ENCODE measurements around the gene MYO1F. TPM values are rescaled to one million over a fixed set of nuclear protein-coding genes. Genes with fewer than 3 reads are reported as not detected.

The MYO1F gene
- total RNA-seq, 2 experiments from 2014 or later = 2.0 to 2.2 TPM

DNA sequence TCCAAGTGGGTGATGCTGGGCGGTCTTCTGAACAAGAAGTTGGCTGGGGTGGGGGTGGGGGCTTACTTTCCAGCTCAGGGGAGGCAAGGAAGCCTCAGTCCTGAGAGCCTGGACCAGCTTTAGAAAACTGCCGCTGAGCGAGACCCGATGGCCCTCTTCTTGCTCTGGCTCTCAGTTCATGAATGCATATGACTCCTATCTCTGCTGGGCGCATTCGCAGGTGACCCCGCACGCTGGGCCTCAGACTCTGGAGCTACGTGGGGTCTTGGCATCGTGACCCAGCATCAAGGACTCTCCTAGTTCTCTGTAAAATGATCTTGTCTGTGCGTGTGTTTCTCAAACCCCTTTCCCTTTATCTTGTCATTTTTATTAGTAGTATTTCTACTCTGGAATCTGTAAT lies 94.5 kb downstream of the MYO1F start:
- Mint-ChIP-seq H3K4me1 (ENCODE audit: low read depth) (peaks cover 58% of the 10 kb centered on the region), H3K27ac (peak overlapping the region; percentile 2), H3K27me3 (ENCODE audit: low read depth) (no peaks in the 10 kb centered on the region), H3K9me3 (no peaks in the 10 kb centered on the region), H3K36me3 (ENCODE audit: low read depth) (peaks cover 54% of the 10 kb centered on the region), H3K4me3 (no peak overlapping the region)
- no peak for DNase-seq
- intact Hi-C loops (cut with micrococcal nuclease) = loop anchor here (5.0 kb wide), 1 partner anchor 35 kb away; no protein-coding TSS in a partner anchor
- CTCF ChIA-PET = interaction anchor here (0.6 to 0.7 kb wide), 2 partner anchors 93 to 111 kb away, joined by 3 to 4 read pairs; partner anchors contain the start of gene RAB11B

DNA sequence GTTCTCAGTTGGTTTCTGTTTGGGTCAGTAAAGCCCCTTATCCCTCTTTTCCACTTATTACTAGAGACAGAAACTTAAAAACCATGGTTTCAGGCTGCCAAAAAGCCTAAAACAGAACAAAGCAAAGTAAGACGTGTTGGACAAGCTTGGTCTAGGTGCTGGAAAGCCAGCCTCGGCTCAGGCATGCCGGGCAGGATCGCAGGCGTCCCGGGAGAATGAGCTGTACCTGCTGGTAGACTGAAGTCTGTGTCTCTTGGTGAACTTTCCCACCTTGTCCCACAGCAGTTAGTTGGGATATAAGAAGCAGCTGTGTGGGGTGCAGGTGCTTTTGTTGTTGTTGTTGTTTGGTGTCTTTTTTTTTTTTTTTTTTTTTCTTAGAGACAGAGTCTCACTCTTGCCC lies 95.6 kb downstream of the MYO1F start:
- Mint-ChIP-seq H3K4me1 (ENCODE audit: low read depth) (peaks cover 57% of the 10 kb centered on the region), H3K27me3 (ENCODE audit: low read depth) (no peaks in the 10 kb centered on the region), H3K9me3 (no peaks in the 10 kb centered on the region), H3K27ac (peak overlapping the region; percentile 32), H3K36me3 (ENCODE audit: low read depth) (peaks cover 51% of the 10 kb centered on the region), H3K4me3 (no peak overlapping the region)
- DNase-seq = no peak
- CTCF ChIA-PET = interaction anchor here (0.6 kb wide), 1 partner anchor 35 kb away, joined by 3 read pairs; no protein-coding TSS in a partner anchor
- intact Hi-C loops (cut with micrococcal nuclease) = loop anchor here (5.0 kb wide), 1 partner anchor 34 kb away; no protein-coding TSS in a partner anchor

DNA sequence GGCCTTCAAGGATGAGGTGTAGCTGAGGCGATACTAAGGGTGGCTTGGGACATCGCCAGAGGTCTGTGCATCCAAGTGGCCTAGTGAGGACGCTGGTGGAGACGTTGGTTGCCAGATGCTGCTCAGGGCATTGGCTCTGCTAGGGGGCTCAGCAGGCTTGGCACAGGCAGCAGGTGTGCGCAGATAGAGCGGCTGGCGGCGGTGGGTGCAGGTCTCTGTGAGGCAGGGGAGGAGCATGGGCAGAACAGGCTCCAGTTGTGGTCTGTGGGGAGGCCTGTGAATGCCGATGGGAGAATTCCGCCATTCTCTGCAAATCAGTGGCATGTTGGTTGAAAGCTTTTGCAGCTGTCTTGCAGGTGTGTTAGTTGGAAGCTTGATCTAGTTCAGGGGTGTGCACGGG lies 96.0 kb downstream of the MYO1F start:
- no peak for DNase-seq
- H3K36me3 Mint-ChIP-seq (ENCODE audit: low read depth) = peaks cover 50% of the 10 kb centered on the region
- peak overlapping the region; percentile 32 for H3K27ac Mint-ChIP-seq
- peaks cover 57% of the 10 kb centered on the region for H3K4me1 Mint-ChIP-seq (ENCODE audit: low read depth)
- CTCF ChIA-PET = no interaction called here
- H3K4me3 Mint-ChIP-seq = no peak overlapping the region
- intact Hi-C loops (cut with micrococcal nuclease) = loop anchor here (5.0 kb wide), 1 partner anchor 34 kb away; no protein-coding TSS in a partner anchor
- no peaks in the 10 kb centered on the region for H3K27me3 Mint-ChIP-seq (ENCODE audit: low read depth)
- H3K9me3 Mint-ChIP-seq = no peaks in the 10 kb centered on the region

DNA sequence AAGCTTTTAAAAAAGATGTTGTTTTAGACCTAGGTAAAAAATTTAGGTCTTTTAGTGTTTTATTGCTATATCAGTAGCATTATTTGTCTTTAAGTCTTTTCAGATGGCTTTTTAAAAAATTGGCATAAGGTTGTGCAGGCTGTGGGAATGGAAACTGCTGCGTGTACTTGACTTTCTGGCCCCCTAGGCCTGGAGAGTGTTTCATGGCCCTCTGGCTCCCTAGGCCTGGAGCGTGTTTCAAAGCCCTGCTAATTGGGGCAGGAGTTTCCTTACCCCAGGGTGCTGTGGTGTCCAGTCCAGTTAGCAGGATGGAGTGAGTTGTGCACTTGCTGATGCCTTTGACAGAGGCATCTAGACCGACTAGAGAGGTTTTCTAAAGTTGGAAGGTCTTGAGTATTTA lies 98.6 kb downstream of the MYO1F start:
- no peak overlapping the region for H3K4me3 Mint-ChIP-seq
- intact Hi-C loops (cut with micrococcal nuclease) = no loop called here
- H3K27me3 Mint-ChIP-seq (ENCODE audit: low read depth) = no peaks in the 10 kb centered on the region
- H3K9me3 Mint-ChIP-seq = no peaks in the 10 kb centered on the region
- peaks cover 55% of the 10 kb centered on the region for H3K36me3 Mint-ChIP-seq (ENCODE audit: low read depth)
- CTCF ChIA-PET = interaction anchor here (0.7 to 2.3 kb wide), 2 partner anchors 100 to 119 kb away, joined by 3 to 17 read pairs; no protein-coding TSS in a partner anchor
- H3K27ac Mint-ChIP-seq = peak overlapping the region; percentile 74
- DNase-seq = no peak
- peaks cover 64% of the 10 kb centered on the region for H3K4me1 Mint-ChIP-seq (ENCODE audit: low read depth)

DNA sequence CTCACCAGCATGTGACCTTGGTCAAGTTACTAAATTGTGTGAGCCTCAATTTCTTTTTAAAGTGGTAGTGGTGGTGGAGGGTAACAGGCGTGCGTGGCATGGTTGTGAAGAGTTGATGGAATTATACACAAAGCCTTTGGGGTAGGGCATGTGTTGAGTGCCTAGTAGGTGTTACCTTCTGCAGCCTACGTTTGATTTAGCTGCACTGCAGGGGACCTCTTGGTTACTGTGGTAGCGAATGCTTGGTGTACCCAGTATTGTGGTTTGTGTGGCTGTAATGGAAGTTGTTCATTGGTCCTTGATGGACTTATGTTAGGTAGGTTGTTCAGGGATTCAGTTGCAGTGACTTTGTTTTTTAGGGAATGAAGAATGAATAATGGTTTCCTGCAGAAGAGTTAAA lies 99.4 kb downstream of the MYO1F start:
- Mint-ChIP-seq H3K4me1 (ENCODE audit: low read depth) (peaks cover 70% of the 10 kb centered on the region), H3K4me3 (no peak overlapping the region), H3K27ac (peak overlapping the region; percentile 74), H3K36me3 (ENCODE audit: low read depth) (peaks cover 56% of the 10 kb centered on the region), H3K9me3 (no peaks in the 10 kb centered on the region), H3K27me3 (ENCODE audit: low read depth) (no peaks in the 10 kb centered on the region)
- no peak for DNase-seq
- CTCF ChIA-PET = interaction anchor here (2.3 kb wide), 1 partner anchor 101 kb away, joined by 17 read pairs; no protein-coding TSS in a partner anchor
- intact Hi-C loops (cut with micrococcal nuclease) = no loop called here

DNA sequence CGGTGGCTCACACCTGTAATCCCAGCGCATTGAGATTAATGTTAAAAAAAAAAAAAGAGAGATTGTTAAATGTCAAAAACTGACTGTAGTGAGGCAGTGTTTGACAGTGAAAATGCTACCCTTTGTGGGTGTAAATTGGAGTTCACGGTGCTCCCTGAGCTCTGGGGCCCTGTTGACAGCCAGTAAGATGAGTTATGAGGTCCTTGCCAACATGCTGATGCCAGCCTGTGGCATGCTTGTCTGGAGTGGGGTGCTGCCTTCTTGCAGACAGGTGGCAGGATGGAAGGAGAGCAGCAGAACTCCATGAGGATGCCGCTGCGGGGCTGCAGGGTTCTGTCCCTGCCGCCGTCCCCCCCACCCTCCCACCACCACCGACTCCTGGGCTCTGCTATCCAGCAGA lies 100.7 kb downstream of the MYO1F start:
- peaks cover 71% of the 10 kb centered on the region for H3K4me1 Mint-ChIP-seq (ENCODE audit: low read depth)
- no peaks in the 10 kb centered on the region for H3K27me3 Mint-ChIP-seq (ENCODE audit: low read depth)
- H3K27ac Mint-ChIP-seq = no peak overlapping the region
- no peak for DNase-seq
- no peak overlapping the region for H3K4me3 Mint-ChIP-seq
- intact Hi-C loops (cut with micrococcal nuclease) = no loop called here
- CTCF ChIA-PET = no interaction called here
- H3K9me3 Mint-ChIP-seq = no peaks in the 10 kb centered on the region
- peaks cover 54% of the 10 kb centered on the region for H3K36me3 Mint-ChIP-seq (ENCODE audit: low read depth)

DNA sequence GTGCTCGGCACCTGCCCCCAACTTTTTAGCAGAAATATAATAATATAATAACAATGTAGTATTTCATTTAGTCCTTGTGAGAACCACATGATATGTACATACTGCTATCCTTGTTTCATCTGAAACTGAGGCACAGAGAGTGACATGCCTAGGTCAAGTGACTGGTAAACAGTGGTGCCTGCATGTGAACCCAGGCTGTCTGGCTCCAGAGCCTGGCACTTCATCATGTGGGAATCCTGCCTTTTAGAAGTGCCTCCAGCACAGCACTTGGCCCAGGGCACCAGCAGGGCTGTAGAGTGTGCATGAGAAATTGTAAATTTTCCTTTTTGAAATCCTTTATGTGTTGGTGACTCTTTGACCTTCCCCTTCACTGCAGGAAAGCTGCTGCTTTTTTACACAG lies 102.2 kb downstream of the MYO1F start:
- Mint-ChIP-seq H3K27ac (no peak overlapping the region), H3K9me3 (no peaks in the 10 kb centered on the region), H3K4me1 (ENCODE audit: low read depth) (peaks cover 58% of the 10 kb centered on the region), H3K36me3 (ENCODE audit: low read depth) (peaks cover 53% of the 10 kb centered on the region), H3K27me3 (ENCODE audit: low read depth) (no peaks in the 10 kb centered on the region), H3K4me3 (no peak overlapping the region)
- intact Hi-C loops (cut with micrococcal nuclease) = no loop called here
- no peak for DNase-seq
- CTCF ChIA-PET = interaction anchor here (0.6 kb wide), 1 partner anchor 20 kb away, joined by 4 read pairs; no protein-coding TSS in a partner anchor

DNA sequence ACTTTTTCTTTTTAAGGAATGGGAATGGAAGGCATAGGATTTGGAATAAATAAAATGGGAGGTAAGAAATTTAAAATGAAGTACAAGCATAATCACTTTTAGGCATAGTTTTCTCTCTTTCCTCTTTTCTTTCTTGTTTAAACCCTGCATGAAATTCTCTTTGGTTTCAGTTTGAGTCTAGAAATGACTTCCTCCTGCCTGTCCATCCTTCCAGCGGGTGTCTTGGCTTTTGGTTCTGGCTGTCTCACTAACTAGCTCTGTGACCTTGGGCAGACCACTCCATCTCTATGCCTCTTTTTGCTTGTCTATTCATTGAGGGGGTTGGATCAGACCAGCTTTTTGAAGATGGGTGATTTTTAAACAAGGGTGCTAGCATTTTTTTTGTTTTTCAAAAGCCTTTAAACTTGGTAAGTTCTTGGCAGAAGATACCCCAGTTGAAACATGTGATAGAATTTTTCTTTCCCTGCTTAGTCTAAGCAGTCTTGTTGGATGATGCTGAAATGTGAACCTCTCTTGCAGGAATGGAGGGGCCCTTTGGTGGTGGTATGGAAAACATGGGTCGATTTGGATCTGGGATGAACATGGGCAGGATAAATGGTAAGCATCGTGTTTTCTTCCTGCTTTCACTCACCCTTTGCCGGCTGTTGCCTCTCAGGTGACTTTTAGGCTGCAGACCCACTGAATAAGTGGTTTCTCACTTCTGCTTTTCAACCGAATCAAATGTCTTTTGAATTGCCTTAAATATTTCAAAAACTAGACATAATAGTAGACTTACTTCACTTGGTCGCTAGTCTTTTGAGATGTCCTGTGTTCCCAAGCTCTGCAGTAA lies 103.4 kb downstream of the MYO1F start:
- Mint-ChIP-seq H3K4me1 (ENCODE audit: low read depth) (peaks cover 53% of the 10 kb centered on the region), H3K4me3 (no peak overlapping the region), H3K27ac (peak overlapping the region; percentile 38), H3K36me3 (ENCODE audit: low read depth) (peaks cover 59% of the 10 kb centered on the region), H3K27me3 (ENCODE audit: low read depth) (no peaks in the 10 kb centered on the region), H3K9me3 (no peaks in the 10 kb centered on the region)
- CTCF ChIA-PET = interaction anchor here (0.5 to 1.1 kb wide), 2 partner anchors 9 to 51 kb away, joined by 3 to 4 read pairs; no protein-coding TSS in a partner anchor
- intact Hi-C loops (cut with micrococcal nuclease) = no loop called here
- DNase-seq = no peak

Other genes starting within 250 kb of the MYO1F start
- under 1 TPM; 0.17 to 0.36 TPM for gene KANK3, start 234.2 kb downstream of the MYO1F start, total RNA-seq
- gene ANGPTL4, start 213.3 kb downstream of the MYO1F start, total RNA-seq = not detected
- 10 to 100 TPM; 61.9 to 69.6 TPM for gene RAB11B, start 187.1 kb downstream of the MYO1F start, total RNA-seq
- gene MARCHF2, start 164.1 kb downstream of the MYO1F start, total RNA-seq = 10 to 100 TPM in 1 of 2 experiments, 1 to 10 TPM in 1; 9.2 to 10.3 TPM
- 100 to 1,000 TPM; 151 to 169 TPM for gene HNRNPM, start 132.5 kb downstream of the MYO1F start, total RNA-seq
- gene PRAM1, start 74.8 kb downstream of the MYO1F start, total RNA-seq = under 1 TPM; 0.40 to 0.45 TPM
- gene ZNF414, start 63.3 kb downstream of the MYO1F start, total RNA-seq = 10 to 100 TPM; 19.8 to 24.1 TPM
- gene ADAMTS10, start 33.3 kb upstream of the MYO1F start, total RNA-seq = 1 to 10 TPM; 3.3 to 3.5 TPM
- not detected for gene NFILZ, start 53.2 kb upstream of the MYO1F start, total RNA-seq
- not detected for gene ACTL9, start 121.4 kb upstream of the MYO1F start, total RNA-seq
- gene OR2Z1, start 144.2 kb upstream of the MYO1F start, total RNA-seq = not detected

Measured in activated naive CD4-positive, alpha-beta T cell treated with anti-CD3 and anti-CD28 coated beads for 36 hours (primary cell).